HG02571 (cell line): Measurements from ENCODE around the gene ZNF22.
A peak's percentile ranks its signal among the peaks of the same experiment; 100 is the strongest.

Source experiments
- ATAC-seq: cut with Tn5 transposase; IDR thresholded peaks from one replicate; pipeline ENCODE4 v1.9.1; 2021; ENCODE audit warnings: mild to moderate bottlenecking, moderate library complexity; ENCODE audit not compliant: unreplicated experiment

ZNF22 gene

DNA sequence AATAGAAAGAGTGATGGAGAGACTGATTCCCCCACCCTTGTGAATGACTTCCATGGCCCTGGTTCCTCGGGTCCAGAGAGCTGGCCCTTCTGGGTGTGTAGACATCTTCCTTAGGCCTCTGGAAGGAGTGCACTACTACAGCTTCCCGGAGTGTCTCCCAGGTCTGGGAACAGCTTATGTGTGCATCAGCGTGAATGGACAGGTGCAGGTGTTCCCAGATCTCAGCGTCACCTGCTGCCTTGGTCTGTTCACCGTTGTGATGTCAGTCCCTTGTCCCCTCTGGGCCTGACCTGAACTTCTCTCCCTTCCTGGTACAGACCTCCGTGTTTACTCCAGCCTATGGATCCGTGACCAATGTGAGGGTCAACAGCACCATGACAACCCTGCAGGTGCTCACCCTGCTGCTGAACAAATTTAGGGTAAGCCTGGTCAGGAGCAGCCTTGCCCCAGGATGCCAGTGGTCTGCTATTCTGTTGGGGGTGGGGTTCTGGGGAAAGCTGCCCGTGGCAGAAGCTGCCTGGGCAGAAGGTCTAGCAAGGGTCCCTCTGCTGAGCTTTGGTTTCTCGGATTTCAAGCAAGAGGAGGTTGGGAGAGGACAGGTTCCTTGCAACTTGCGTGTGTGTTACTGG lies 11.7 kb upstream of the ZNF22 start:
- no peak for ATAC-seq

DNA sequence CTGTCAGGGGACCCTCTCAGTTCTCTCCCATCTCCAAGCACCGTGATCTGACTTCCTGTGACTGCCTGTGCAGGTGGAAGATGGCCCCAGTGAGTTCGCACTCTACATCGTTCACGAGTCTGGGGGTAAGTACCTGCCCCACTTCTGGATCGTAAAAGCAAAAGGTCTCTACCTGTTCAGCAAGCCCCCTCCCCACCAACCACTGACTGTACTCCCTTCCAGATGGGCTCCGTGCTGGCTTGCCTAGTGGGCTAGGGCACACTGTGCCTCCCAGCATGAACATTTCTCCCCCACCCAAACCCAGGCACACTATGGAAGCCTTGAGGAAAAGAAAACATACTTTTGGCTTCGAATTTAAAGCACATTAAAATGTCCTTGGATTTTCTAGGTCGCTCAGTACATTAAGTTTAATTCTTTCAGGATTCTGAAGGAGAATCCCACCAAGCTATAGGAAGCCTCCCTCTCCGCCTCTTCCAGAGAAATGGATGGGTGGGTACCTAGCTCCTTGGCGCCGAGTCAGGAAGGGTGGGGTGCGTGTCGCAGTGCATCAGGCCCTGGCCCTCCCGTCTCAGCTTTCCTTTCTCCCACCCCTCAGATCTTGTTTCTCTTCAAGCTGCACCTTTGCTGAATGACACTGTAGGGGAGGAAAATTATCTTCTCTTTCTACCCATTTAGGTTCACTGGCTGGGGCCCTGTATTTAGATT lies 11.0 kb upstream of the ZNF22 start:
- no peak for ATAC-seq

GRCh38 chr10:44990302-44990655 lies 10.4 kb upstream of the ZNF22 start:
- no peak for ATAC-seq

GRCh38 chr10:44990965-44991364 lies 9.8 kb upstream of the ZNF22 start:
- no peak for ATAC-seq

DNA sequence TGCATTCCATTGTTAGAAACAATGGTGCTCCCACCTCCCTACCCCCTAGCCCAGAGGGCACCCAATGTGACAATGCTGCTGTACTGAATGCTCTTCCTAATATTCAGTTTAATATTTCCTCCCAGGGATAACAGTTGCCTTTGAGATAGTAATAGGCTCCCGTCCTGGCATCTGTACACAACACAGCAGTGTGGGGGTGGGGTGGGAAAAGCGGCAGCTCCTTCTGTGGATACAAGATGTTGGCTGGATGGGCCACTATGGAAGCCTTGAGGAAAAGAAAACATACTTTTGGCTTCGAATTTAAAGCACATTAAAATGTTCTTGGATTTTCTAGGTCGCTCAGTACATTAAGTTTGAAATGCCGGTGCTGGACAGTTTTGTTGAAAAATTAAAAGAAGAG lies 9.2 kb upstream of the ZNF22 start:
- ATAC-seq: no peak

DNA sequence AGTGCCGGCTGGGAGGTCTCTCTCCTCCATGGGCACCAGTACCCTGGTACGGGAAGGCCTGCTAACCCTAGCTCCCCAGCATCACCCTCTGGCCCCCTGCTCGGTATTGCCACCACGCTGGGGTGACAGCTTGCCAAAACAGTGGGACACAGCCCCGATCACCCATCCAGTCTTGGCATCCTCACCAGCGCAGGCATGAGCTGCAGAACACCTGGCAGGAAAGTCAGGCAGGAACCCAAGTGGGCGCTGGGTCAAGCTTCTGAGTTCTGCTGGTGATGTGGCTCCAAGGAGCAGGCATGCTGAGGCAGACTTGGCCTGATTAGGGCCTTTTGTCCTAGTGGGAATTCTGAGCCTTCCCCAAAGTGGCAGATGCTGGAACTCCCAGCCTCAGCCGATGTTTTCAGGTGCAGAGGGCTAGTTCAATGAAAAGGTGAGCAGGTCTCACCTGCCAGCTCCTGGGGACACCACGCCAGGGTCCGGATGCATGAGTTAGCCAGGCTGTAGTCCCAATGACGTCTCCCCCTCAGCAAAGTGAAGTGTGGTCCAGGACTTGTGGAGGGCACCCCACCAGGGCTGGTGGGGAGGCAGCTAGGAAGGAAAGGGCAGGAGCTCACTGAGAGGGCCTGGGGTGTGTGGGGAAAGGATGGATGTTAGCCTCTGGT lies 8.5 kb upstream of the ZNF22 start:
- no peak for ATAC-seq

DNA sequence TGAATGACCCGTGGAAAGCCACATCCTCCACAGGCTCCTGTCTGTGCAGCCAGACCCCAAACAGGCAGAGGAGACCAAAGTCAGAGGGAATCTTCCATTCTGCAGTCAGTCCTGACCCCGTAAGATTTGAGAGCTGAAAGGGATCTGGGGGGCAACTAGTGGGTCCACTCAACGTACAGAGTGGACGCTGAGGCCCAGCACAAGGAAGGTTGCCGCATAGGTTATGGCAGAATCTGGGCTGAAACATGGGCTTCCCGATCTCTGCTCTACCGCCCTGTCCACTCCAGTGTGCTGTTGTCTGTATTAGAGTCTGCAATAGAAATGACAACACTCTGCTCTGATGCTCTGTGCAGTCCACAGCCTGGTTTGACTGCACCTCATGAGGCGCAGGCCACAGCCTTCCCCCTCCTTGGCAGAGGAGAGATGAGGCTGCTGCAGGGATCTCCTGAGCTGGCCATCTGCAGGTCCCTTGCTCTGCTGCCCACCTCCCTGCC lies 7.9 kb upstream of the ZNF22 start:
- no peak for ATAC-seq

- ATAC-seq: no peak
These were observed 7.3 kb upstream of the ZNF22 start for GRCh38 chr10:44993226-44993921.

- ATAC-seq: no peak
These were observed 6.6 kb upstream of the ZNF22 start for GRCh38 chr10:44993922-44994751.

DNA sequence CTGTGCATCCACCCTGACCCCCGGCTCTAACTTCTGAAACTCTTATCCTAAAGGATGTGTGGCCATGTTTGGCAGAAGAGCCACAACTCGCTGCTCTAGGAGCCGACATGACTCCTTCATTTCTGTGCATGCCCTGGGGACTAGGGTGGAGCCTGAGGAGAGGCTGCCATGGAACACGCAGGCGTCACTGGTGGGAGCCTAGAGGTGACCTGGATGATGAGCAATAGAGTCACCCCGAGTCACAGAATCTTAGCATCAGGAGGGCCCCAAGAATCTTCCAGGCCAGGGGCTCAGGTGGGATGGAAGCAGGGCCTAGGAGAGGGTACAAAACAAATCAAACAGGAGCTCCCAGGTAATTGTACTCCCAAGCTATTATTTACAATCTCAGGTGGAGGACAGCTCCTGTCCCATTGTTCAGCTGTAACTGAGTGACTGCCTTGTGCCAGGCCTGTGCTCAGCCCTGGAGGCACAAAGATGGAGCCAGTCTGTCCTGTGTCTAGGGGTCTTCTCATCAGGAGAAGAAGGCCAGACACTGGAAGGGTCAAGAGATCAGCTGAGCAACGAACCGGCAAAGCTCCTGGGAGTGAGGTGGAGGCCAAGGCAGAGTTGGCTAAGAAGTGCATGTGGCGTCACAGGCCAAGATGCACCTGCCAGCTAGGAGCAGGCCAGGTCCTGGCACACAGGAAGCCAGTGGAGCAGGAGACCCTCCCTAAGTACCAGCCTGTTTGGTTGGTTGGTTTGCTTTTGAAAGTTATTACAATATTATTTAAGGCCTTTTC lies 5.8 kb upstream of the ZNF22 start:
- no peak for ATAC-seq

DNA sequence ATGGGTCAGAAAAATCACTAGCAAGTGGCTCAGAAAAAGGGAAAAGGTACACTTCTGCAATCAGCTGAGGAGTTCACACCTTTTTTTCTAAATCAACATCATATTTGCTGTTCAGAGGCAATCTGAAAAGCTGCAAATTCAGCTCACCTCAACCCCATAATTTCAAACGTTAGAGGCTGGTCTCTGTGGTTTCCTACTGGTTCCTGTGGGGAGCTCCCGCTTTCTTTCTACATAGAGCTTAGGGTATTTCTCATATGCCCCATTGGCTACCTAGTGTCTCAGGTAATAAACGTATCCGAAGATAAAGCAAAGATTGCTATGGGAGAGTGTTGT lies 5.2 kb upstream of the ZNF22 start:
- ATAC-seq: no peak

GRCh38 chr10:44995914-44996669 lies 4.6 kb upstream of the ZNF22 start:
- ATAC-seq: no peak

GRCh38 chr10:44997105-44997748 lies 3.5 kb upstream of the ZNF22 start:
- no peak for ATAC-seq

DNA sequence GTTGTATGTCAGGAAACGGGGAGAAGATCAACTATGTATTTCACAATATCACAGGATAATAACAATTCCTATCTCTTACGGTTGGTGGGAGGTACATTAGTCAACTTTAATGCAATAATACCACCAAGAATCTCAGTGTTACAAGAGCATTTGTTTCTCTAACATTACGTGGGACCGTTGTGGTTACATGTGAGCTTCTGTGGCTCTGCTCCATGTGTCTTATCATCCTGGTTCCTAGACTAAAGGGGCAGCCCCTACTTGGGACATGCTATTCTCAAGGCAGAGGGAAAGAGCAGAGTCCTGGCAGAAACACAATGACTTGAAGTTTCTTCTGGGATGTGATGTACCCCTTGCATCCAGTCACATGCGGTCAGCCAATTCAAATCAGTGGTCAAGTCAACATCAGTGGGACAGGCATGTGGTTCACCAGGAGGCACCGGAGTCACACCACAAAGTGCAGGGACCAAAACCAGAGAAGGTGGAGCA lies 2.5 kb upstream of the ZNF22 start:
- ATAC-seq: no peak

DNA sequence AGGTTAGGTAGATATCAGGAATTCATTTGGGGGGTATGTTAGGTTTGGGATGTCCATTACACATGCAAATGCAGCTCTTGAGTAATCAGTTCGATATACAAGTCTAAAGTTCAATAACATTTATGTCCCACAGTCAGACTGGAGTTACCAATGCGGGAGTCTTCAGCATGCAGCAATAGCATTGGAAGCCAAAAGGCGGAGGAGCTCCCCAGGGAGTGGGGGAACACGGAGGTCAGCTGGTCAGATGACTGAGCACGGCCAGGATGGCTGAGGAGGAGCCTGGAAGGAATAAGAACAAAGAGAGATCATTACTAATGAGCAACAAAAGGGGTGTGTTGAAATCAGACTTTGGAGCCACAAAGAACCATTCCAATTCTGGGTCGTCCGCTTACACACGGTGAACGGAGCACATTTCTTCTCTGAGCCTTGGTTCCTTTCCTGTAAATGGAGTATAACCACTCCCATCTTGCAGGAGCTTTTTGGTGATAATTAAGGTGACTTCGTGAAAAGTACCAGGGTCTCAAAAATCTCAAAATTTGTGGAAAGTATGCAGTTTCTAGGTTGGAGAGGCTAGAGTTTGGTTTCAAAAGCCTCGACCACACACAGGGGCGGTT lies 478 bp upstream of the ZNF22 start:
- no peak for ATAC-seq

GRCh38 chr10:45001381-45002148 lies 842 bp downstream of the ZNF22 start:
- ATAC-seq: peak; percentile 78

DNA sequence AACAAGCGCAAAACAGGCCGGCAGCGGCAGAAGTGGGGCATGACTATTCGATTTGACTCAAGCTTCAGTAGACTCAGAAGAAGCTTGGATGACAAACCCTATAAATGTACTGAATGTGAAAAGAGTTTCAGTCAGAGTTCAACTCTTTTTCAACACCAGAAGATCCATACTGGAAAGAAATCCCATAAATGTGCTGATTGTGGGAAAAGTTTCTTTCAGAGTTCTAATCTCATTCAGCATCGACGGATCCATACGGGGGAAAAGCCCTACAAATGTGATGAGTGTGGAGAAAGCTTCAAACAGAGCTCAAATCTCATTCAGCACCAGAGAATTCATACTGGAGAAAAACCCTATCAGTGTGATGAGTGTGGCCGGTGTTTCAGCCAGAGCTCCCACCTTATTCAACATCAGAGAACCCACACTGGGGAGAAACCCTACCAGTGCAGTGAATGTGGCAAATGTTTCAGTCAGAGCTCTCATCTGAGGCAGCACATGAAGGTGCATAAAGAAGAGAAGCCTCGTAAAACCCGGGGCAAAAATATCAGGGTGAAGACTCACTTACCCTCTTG lies 2.8 kb downstream of the ZNF22 start:
- no peak for ATAC-seq
